KG1 (cell line): ENCODE measurements around the gene POLG2.
"Not testable (repeated sequence)": the region's sequence is repeated elsewhere in the genome, so short reads cannot be mapped to it uniquely, and the experiment has no call there.

ENCODE experiments used
- DNase-seq: peaks from one replicate; lab custom pipeline; 2025; lab: John Stamatoyannopoulos, UW

Gene POLG2

DNA sequence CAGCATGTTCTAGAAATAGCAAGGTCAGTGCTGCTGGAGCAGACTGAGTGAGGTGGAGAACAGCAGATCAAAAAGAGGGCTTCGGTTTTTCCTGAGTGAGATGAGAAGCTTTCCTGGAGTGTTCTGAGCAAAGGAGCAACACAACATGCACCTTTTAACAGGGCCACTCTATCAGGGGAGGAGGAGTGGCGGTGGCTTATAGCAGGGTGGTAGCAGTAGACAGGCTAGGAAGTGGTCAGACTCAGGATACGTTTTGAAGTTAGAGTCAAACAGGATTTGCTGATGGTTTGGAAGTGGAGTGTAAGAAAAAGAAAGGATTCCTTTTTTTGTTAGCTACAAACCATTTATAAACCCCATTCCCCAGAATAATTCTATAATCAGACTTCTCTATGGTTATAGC, 12.5 kb downstream of the POLG2 start:
- no peak for DNase-seq

DNA sequence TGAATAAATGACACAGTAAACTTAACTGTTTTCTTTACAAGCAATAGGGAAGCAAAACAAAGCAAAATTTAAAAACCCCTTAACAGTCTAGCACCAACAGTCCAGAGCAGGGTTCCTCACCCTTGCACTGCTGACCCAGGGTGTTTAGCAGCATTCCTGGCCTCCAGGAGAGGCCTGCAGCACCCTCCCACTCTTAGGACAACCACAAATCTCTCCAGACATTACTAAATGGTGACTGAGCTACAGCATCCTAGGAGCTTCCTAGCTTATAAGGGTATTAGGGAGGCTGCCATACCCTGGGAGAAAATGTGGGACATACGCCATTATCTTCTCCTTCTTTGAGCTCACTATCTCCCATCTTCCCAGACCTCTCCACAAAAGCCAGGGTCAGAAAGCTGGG, 15.9 kb downstream of the POLG2 start:
- DNase-seq, result no peak

DNA sequence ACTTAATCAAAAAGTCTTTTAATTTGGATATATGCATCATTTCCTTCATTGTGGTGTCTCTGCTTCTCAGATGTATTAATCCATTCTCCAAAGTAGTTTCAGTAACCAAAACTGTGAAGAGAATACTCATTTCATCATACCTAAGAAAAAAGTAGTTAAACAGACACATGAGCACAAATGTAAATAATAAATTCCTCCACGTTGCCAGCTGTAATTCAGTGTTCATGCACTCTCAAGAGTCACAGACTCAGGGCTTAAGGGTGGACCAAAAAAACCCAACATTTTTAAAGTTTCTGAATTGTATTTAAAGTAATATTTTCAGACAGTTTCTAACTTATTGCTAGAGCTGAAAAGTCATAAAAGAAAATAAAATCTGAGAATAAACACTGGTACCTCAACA, 19.0 kb downstream of the POLG2 start:
- no peak for DNase-seq

DNA sequence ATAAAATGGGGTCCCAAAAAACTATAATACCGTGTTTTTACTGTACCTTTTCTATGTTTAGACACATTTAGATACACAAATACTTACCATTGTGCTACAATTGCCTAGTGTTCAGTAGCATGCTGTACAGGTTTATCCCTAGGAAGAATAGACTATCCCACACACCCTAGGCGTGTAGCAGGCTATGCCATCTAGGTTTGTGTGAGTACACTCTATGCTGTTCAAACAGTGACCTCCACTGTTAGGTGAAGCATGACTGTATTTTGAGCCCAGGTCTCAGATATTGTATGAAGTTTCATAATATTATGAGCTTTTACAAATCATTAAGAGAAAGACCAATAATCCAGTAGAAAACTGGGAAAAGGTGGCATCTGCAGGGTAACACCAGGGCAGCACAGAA, 24.3 kb downstream of the POLG2 start:
- DNase-seq, result no peak

DNA sequence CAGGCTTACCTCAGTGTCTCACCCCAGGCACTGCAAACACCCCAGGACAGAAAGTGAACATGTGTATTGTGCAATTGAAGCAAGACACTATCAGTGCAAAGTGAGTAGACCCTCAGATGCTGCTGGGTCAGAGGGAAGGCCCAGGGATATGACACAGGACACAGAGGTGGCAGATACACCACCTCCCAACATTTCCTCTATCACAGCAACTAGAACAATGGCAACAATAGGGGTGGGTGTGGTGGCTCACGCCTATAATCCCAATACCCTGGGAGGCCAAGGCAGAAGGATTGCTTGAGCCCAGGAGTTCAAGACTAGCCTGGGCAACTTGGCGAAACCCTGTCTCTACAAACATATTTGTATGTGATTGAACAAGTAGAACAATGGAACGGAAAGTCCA, 25.4 kb downstream of the POLG2 start:
- no peak for DNase-seq

DNA sequence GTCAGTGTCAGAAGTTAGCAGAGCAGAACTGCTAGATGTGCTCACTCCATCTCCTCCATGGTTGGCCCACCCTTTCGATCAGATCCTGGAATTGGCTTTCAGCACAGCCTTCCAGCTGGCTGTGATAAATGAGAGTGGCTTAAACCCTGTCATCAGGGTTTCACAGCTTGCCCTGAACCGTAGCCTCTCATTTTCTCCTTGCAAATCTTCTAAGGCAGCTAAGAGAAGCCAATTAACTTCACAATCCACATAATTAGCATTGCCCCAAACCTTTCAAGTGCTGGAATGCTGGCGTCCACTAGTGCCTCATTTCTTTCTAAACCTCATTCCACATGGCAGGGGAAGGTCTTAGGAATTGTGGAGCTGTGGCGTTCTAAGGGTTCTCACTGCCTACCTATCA, 26.2 kb downstream of the POLG2 start:
- no peak for DNase-seq

DNA sequence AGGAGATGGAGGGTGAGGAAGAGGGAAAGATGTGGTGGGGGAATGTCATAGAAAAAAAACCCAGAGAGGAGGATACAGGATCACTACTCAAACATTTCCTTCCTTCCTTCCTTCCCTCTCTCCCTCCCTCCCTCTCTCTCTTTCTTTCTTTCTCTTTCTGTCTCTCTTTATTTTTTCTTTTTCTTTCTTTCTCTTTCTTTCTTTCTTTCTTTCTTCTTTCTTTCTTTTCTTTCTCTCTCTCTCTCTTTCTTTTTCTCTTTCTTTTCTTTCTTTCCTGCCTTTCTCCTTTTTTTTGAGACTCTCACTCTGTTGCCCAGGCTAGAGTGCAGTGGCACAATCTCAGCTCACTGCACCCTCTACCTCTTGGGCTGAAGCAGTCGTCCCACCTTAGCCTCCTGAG, 30.0 kb downstream of the POLG2 start:
- DNase-seq, result not testable (repeated sequence)

DNA sequence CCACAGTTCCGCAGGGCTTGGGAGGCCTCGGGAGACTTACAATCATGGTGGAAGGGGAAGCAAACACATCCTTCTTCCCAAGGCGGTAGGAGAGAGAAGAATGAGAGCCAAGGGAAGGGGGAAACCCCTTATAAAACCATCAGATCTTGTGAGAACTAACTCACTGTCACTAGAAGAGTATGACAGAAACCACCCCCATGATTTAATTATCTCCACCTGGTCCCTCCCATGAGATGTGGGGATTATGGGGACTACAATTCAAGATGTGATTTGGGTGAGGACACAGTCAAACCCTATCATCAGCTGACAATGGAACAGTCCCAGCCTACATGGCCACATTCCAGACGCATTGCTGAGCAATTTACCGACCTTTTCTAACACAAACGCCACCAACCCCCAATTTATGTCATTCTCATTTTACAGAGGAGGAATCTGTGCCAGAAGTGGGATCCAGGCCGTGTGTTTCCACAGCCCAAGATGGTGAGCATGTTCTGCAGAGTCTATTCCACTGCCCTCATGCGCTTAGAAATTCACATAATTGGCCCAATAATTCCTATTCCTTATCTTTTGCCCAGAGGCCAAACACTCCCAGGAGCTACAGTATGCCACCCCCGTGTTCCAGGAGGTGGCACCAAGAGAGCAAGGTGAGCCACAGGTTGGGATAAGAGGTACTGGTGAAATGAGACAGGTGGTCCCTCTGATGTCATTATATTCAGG, 30.7 kb downstream of the POLG2 start:
- DNase-seq, result no peak

DNA sequence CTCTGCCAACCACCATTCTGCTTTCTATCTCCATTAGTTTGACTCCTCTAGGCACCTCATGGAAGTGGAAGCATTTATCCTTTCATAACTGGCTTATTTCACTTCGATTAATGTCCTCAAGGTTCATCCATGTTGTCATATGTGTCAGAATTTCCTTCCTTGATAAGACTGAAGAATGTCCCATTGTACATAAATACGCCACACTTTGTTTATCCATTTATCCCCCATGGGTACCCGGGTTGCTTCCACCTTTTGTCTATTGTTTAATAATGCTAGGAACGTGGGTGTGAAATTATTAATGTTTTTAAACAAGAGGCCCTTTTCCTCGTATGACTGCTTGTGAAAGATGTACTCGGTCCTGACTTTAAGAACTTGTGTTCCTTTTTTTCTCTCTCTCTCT, 35.1 kb downstream of the POLG2 start:
- no peak for DNase-seq

DNA sequence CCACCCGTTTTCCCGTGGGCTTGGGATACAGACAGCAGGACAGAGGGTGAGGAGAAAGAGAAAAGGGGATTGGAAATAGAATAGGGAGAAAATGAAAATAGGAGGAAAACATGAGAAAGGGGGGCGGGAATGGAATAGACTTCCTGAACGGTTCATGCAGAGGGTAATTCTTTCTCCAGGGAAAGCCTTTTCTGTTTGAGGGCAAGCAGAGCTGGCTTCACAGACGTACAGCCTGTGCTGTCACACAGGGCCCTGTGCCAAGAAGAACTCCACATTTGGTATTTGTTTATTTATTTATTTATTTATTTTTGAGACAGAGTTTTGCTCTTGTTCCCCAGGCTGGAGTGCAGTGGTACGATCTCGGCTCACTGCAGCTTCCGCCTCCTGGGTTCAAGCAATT, 35.9 kb downstream of the POLG2 start:
- DNase-seq, result no peak

DNA sequence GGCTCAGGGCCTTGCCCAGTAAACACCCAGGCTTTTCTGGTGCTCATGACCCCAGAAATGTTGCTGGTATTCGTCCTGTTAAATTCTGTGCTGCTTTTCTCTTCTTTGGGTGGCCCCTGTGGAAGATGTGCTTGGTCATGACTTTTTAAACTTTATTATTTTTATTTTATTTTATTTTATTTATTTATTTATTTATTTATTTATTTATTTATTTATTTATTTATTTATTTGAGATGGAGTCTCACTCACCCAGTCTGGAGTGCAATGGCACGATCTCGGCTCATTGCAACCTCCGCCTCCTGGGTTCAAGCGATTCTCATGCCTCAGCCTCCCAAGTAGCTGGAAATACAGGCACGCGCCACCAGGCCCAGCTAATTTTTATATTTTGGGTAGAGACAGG, 37.0 kb downstream of the POLG2 start:
- not testable (repeated sequence) for DNase-seq

DNA sequence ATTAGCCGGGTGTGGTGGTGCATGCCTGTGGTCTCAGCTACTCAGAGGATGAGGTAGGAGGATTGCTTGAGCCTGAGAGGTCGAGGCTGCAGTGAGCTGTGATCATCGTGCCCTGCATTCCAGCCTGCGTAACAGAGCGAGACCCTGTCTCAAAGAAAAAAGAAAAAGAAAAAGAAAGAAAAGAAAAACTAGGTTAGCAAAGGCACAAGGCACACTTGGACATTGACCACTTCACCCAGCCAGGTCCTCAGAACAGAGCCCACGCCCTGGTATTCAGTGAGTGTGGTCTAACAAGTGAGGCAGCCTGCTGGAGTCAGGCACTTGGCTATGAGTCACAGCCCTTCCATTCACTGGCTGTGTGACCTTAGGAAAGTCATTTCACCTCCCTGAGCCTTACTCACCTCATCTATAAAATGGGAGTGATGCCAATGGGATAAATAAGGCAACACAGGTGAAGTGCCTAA, 37.5 kb downstream of the POLG2 start:
- DNase-seq, result no peak

DNA sequence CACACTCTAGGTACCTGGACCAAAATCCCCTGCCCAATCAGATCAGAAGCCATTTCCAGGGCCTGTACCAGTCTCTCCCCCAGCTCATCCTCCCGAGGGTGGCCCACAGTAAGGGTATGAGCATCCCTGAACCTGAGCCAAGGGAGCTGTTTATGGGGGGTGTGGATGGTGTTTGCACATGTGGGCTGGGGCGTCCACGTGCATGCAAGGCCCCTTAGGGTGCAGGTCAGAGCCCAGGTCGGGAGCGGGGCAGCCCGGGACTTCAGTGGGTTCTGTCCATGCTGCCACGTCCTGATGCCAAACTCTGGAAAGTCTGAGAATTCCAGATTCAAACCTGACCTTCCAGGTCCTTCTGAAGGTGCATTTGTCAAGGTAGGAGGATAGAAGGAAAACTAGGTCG, 38.1 kb downstream of the POLG2 start:
- no peak for DNase-seq

DNA sequence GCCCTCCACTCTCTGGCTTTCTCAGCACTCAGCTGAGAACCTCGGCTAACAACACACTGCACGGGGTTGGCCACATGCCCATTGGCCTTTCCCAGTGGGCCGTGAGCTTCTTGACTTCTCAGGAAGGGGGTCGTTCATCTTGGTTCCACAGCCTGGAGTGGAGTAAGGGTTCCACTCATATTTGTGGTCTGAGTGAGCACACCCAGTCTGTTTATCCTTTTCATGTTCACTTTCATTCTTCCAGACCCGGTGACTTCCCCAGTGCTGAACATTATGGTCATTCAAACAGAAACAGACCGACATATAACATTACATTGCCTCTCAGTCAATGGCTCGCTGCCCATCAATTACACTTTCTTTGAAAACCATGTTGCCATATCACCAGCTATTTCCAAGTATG, 39.7 kb downstream of the POLG2 start:
- no peak for DNase-seq

DNA sequence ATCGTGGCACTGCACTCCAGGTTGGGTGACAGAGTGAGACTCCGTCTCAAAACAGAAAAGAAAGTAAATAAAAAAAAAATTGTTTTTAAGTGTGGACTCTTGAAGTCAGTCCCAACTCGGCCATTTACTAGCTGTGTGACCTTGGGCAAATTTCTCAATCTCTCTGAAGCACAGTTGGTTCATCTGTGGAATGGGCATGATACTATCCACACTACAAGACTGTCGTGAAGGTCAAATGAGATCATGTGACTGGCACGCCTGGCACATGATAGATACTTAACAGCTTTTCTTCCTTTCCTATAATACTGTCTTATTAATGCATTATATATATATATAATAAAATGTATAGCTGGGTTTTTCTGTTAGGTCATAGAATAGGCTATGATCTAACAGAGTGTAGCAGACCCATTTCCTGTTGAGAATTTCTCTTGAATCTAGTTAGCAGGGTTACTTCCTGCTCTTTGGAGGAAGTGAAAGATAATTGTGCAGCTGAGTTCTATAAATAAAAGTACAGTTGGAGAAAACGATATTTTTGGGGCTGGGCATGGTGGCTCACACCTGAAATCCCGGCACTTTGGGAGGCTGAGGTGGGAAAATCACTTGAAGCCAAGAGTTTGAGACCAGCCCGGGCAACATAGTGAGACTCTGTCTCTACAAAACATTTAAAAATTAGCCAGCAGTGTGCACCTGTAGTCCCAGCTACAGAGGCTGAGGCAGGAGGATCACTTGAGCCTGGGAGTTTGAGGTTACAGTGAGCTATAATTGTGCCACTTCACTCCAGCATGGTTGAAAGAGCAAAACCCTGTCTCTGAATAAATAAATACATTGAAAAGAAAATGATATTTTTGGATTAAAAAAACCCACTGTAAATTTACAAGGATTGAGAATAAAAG, 40.6 kb downstream of the POLG2 start:
- peak; percentile 18 for DNase-seq

DNA sequence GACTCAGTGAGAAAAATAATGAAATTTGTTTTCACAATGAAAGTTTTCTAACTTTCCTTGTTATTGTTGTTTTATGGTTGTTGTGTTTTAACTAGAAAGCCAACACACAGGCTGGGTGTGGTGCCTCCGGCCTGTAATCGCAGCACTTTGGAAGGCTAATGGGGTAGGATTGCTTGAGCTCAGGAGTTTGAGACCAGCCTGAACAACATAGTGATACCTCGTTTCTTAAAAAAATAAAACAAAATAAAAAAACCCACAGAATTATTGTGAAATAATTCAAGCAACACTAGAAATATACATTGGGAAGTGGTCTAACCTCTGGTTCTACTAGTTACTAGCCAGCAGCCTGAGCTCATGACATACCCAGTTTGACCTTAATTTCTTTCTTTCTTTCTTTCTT, 47.3 kb downstream of the POLG2 start:
- DNase-seq, result no peak

DNA sequence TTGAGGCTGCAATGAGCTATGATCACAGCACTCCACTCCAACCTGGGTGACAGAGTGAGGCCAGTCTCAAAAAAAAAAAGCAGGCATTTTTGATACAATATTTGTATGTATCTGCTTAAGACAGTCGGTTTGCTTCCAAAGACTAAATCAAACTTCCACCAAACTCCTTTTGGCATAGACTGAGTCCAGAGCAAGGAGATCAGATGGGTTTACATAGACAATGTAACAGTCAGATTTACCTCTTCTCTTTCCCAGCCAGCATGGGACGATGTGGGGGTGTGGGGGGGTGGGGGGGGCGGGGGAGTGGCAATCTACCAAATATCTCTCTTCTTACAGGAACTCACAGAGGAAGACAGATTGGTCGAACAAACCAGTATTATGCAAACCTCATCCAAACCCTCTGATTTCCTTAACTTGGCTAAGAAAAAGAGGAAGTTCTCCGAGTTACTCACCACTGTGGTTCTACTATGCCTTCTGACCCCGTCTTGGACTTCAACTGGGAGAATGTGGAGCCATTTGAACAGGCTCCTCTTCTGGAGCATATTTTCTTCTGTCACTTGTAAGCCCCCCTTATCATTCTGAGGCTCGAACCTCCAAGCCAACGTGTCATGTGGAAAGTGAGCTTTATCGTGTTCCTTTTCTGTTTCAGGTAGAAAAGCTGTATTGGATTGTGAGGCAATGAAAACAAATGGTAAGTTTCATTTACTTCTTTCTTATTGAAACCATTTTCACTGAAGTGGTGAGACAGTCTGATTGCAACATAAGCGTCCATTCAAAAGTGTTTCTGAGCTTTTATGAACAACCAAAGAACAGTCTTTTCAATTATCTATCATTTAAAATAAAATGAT, 48.0 kb downstream of the POLG2 start, which contains the start of gene MILR1:
MILR1 (plus strand) TSS at position 451 of the 848 bp plus-strand sequence; CDS start at position 505, 54 bp downstream.
- peak; percentile 73 for DNase-seq

DNA sequence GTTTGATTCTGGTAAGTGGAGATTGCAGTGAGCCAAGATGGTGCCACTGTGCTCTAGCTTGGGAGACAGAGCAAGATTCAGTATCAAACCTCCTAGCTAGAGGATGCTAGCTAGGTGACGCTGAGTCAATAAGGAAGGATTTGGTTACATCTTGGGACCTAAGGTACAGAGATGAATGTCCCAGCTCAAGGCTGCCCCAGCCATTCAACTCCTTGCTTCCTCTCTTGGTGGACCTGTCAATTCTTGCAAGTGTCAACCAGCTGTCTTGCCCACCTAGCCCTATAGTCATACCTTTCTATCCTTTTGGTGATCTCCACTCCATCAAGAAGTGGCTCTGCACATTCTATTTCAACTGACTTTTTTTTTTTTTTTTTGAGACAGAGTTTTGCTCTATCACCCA, 49.3 kb downstream of the POLG2 start:
- no peak for DNase-seq

DNA sequence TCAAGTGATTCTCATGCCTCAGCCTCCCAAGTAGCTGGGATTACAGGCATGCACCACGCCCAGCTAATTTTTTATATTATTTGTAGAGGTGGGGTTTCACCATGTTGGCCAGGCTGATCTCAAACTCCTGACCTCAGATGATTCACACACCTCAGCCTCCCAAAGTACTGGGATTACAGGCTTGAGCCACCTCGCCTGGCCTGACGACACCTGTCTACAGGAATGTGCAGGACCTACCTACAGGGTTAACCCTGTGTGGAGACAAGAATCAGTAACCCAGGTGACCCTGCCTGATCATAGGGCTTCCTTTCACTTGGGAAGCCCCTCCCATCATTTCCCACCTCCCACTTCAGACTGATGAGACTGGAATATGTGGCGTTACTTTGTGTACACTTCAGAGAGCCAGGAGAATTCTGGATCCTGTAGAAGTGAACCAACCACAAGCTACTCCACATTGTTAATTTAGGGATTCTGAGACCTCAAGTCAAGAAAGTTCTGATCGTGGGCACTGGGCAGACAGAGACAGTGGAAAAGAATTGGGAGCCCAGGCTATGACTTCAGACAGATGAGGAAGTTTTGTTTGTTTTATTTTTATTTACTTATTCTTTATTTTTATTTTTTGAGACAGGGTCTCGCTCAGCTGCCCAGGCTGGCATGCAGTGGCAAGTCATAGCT, 53.6 kb downstream of the POLG2 start:
- no peak for DNase-seq

DNA sequence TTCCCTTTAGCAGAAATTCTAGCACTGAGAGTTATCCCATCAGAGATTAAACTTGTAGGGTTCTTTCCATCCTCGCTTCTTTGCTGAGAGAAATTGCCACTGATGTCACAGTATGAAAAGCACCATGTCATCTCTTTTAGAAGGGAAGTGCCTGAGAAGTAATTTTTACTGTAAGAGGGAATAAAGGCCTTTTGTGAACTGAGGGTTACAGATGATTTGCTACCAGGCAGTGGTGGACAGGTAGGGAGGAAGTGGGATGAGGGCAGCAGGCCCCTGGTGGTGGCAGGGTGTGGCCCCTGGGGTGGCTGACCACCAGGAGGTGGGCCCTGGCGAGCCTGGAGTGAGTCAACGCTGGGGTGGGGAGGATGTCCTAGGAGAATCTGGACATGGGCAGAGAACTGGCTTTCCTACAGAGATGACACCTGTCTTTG, 54.3 kb downstream of the POLG2 start:
- DNase-seq, result peak; percentile 57

DNA sequence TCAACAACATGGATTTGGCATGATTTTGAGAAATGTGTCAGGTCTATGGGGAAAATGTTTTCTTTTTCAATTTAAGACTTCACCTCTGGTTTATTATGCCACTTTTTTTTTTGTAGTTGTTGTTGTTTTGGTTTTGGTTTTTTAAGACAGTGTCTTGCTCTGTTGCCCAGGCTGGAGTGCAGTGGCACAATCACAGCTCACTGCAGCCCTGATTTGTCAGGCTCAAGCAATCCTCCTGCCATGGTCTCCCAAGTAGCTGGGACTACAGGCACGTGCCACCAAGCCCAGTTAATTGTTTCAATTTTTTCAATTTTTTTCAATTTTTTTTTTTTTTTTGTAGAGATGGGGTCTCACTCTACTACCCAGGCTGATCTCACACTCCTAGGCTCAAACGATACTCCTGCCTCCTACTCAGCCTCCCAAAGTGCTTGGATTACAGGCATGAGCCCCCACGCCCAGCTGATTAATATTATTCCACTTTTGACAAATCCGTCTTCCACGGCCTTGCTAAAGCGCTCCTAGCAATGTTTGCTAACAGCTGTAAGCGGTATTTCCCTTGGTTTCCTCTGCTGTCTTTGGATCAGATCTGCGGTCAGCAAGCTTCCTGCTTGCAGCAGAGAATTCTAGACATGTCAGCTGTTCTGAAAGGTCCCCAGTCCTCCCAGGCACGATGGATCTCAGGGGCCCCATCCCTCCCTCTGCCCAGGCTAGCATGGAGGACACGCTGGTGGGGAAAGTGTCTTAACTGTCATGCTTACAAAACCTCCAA, 54.9 kb downstream of the POLG2 start:
- DNase-seq, result peak; percentile 65
